GM21717 (cell line): ENCODE measurements around the gene ZNF438.
"Not testable (repeated sequence)": the region's sequence is repeated elsewhere in the genome, so short reads cannot be mapped to it uniquely, and the experiment has no call there.

Source experiments
- ATAC-seq: cut with Tn5 transposase; IDR thresholded peaks from one replicate; pipeline ENCODE4 v1.9.1; 2021; ENCODE audit warnings: mild to moderate bottlenecking, moderate library complexity; ENCODE audit not compliant: unreplicated experiment

Gene ZNF438

DNA sequence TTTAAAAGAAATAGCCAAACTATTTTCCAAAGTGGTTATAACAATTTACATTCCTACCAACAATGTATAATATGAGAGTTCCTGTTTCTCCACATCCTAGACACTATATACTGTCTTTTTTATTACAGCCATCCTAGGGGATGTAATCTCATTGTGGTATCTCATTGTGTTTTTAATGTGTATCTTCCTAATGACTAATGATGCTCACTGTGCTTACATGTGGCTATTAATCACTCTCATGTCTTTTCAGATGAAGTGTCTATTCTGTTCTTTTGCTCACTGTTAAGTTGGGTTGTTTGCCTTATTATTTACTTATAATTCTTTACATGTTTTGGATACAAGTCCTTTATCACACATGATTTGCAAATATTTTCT is 71.8 kb downstream of the ZNF438 start:
- ATAC-seq: no peak

DNA sequence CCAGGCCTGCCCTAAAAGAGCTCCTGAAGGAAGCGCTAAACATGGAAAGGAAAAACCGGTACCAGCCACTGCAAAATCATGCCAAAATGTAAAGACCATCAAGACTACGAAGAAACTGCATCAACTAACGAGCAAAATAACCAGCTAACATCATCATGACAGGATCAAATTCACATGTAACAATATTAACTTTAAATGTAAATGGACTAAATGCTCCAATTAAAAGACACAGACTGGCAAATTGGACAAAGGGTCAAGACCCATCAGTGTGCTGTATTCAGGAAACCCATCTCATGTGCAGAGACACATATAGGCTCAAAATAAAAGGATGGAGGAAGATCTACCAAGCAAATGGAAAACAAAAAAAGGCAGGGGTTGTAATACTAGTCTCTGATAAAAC is 82.4 kb downstream of the ZNF438 start:
- not testable (repeated sequence) for ATAC-seq

DNA sequence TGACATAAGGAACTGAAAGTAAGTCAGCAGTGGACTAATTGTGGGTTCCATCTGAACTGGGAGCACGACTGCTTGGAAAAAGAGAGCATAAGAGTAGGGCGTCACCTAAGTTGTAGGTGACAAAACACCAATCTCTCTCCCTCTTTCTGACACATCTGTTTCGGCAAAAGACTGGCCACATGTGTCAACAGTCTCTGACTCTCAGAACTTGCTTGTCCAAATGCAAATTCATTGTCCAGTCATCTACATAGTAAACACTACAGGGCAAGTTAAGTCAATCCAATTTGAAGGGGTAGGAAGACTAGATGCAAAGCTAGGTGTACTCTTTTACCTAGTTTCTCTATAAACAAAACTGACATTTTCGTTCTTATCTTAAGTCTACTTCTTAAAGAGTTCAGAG is 87.7 kb downstream of the ZNF438 start:
- no peak for ATAC-seq

DNA sequence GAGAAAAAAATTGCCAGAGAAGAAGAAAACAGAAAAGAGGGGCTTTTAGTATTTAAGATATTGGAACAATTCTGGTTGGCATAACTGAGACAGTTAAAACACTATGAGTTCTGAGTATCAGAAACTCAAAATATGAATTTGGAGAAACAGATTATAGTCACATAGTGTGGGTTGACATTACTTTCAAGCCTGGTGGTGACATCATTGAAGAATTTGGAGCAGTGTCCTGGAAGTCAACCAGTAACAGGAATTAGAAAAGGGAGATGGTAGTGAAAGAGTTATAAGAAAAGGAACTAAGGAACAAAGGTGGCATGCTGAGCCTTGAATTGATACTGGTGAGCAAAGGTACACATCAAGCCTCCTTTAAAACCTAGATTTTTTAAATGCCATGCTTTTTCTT is 88.2 kb downstream of the ZNF438 start:
- no peak for ATAC-seq

DNA sequence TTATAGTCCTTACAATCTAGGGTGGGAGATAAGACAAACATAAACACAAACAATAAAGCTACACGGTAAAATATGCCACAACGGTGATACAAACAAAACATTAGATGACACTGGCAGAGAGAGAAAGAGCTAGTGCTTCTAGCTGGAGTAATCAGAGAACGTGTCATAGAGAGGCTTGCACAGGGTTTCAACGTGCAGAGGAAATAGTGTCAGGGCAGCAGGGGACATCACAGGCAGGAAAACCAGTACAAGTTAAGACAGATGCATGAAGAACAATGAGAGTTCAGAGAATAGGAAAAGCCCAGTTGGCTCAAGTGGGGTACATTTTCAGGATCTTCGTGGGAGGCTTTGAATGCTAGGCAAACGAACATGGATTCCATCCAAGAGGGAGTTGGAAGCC is 91.4 kb downstream of the ZNF438 start:
- ATAC-seq: no peak

DNA sequence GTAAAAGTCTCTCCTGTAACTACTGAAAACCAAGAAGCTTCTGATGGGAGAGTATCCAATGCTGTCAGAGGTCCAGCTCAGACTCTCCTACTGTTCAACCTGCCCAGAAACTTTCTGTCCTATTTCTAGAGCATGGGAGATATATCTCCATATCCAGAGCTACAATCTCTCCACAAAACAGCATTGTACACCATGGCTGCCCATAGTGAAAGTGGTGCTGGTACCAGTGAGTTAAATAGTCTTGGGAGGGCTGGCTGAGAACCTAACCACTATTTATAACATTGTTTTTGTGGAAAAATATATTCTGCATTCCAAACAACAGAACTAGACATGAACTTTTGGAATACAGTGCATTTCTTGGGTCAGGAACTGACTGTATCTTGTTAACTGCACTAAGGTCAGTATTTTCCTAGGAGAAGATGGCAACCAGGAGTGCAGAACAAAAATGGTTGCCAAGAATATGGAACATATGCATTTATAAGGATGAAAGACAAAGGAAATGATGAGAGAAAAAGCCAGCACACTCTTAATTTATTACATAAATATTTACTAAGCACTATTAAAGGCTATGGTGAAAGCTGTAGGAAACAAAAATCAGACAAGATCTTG is 91.9 kb downstream of the ZNF438 start:
- no peak for ATAC-seq

DNA sequence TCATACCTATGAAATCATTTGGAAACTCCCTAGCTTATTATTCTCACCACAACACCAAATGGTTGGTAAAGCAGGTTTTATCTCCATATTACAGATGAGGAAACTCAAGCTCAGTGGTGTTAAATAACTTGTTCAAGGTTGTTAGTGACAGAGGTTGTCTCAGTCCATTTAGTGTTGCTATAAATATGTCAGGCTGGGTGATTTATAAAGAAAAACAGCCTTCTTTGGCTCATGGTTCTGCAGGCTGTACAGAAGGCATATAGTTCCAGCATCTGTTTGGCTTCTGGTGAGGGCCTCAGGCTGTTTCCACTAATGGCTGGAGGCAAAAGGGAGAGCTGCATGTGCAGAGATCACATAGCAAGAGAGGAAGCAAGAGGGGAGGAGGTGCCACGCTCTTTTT is 96.6 kb downstream of the ZNF438 start:
- ATAC-seq: no peak

DNA sequence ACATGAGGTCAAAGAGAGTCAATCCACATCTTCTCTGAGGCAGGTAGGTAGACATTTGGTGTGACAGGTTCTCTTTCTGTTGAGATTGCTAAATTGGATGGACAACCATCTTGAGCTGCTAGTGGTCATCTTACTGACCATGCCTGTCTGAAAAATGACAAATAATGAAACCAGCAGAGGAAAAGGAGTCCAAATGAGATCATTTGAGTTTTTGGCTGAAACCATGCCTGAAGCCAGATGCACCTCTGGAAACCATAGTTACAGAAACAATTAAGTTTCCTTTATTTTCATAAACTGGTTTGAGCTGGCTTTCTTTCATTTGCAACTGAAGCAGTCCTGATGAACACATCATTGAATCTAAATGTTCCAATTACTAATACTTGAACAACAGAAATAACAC is 100.6 kb downstream of the ZNF438 start:
- no peak for ATAC-seq

DNA sequence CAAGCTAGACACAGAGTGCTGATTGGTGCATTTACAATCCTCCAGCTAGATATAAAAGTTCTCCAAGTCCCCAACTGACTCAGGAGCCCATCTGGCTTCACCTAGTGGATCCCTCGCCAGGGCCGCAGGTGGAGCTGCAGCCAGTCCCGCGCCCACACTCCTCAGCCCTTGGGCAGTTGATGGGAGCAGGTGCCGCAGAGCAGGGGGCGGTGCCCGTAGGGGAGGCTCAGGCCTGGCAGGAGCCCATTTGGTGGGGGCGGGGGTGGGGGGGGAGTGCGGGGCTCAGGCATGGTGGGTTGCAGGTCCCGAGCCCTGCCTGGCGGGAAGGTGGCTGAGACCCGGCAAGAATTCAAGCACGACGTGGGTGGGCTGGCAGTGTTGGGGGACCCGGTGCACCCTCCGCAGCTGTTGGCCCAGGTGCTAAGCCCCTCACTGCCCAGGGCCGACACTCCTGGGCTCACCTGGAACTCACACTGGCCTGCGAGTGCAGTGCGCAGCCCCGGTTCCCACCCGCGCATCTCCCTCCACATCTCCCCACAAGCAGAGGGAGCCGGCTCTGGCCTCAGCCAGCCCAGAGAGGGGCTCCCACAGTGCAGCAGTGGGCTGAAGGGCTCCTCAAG is 101.7 kb downstream of the ZNF438 start:
- no peak for ATAC-seq

DNA sequence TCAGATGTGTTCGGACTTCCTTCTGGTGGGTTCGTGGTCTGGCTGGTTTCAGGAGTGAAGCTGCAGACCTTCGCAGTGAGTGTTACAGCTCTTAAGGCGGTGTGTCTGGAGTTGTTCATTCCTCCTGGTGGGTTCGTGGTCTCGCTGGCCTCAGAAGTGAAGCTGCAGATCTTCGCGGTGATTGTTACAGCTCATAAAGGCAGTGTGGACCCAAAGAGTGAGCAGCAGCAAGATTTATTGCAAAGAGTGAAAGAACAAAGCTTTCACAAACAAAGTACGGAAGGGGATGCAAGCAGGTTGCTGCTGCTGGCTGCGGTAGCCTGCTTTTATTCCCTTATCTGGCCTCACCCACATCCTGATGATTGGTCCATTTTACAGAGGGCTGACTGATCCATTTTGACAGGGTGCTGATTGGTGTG is 102.3 kb downstream of the ZNF438 start:
- ATAC-seq: not testable (repeated sequence)

DNA sequence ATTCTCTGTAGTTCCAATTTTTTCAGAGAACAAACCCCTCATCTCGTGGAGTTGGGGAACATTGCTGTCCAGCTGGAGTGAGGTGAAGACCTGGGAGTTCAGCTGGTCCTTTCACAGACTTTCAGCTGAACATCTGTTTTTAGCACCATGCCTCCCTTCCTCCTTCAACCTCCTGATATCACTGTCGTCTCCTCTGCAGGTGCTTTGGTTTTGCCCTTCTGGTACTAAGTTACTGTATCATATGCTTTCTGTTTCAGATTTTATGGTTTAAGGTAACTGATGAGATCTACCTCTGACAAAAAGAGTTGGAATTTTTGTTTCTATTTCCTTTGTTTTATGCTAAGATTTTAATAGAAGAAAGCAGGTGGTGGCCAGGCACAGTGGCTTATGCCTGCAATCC is 102.9 kb downstream of the ZNF438 start:
- peak; percentile 64 for ATAC-seq

DNA sequence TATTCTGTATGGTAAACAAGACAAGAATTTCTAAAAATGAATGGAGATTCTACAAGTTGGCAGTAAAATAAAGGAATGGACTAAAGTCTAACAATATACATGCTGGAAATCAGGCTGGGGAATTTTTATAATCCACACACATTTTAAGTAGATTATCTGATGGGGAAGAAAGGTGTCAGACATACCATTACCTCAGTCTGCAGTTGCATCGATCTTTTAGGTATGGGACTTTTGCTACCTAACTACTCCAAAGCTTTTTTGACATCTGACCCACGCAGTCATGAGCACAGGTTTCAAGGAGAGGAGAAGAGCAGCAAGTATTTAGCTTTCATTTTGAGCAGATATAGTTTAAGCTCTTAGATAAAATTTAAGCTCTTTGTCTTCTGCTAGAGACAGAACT is 113.0 kb downstream of the ZNF438 start:
- ATAC-seq: no peak

DNA sequence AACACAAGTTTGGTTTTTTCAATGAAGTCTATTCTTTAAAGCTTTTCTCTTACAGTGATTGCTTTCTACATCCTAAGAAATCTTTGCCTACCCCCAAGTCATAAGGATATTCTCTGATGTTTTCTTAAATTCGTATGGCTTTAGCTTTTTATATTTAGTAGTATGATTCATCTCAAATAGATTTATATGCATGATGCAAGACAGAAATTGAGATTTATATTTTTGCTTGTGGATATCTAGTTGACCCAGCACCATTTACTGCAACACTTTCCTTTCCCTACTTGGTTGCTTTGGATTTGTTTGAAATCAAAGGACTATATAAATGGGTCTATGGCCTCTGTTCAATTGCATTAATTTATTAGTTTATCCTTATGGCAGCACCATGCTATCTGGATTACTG is 113.9 kb downstream of the ZNF438 start:
- ATAC-seq: no peak

DNA sequence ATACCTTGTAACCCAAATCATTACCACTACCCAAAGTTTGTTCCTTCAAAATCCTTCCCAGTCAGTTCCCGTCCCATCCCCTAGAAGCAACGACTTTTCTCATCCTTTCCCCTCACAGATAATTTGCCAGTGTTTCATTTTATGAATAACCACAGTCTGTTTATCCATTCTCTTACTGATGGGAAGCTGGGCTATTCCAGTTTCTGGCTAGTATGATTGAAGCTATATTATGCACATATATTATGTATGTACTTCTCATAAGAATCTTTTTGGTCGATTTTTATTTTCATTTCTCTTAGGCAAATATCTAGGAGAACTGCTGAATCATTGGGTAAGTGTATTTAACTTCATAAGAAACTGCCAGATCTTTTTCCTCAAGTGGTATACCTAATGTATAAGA is 114.6 kb downstream of the ZNF438 start:
- ATAC-seq: no peak

DNA sequence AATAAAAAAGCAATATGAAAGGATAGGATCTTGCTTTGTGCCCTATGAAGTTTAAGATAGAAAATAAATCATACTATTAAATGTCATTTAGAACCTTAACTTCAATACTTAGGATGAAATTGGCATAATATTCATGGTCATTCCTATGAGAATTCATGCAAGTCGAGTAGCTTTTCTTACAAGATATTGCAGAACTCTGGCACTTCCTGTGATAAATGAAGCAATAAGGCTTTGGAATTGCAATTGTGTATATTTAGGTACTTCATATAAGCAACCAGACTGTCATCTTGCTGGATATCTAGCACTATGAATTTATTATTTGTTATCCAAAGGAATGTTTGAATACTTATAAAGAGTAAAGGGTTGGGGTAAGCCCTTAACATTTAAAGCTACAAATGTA is 116.5 kb downstream of the ZNF438 start:
- no peak for ATAC-seq

DNA sequence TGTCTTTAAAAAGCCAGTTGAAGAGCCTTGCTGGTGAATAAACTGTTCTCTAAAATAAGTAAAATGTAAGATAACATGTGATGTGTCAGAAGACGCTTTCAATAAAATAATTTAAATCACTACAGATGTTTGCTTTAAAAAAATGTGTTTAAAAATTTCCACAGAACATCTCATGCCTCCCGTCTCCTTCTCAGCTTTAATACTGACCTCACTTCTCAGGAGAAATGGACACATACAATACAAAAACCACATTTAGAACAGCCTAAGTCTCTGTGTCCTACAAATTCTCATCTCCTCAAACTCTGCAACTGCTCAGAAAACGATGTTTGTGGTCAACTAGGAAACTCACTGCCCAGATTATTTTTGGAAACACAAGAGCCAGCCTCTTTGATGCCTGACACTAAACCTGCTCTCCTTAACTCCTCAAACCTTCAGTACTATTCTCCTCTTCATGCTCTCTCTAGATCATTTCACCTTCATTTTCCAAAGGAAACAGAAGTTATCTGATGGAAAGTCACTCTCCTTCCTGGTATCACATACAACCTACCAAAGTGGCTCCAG is 120.3 kb downstream of the ZNF438 start:
- no peak for ATAC-seq

DNA sequence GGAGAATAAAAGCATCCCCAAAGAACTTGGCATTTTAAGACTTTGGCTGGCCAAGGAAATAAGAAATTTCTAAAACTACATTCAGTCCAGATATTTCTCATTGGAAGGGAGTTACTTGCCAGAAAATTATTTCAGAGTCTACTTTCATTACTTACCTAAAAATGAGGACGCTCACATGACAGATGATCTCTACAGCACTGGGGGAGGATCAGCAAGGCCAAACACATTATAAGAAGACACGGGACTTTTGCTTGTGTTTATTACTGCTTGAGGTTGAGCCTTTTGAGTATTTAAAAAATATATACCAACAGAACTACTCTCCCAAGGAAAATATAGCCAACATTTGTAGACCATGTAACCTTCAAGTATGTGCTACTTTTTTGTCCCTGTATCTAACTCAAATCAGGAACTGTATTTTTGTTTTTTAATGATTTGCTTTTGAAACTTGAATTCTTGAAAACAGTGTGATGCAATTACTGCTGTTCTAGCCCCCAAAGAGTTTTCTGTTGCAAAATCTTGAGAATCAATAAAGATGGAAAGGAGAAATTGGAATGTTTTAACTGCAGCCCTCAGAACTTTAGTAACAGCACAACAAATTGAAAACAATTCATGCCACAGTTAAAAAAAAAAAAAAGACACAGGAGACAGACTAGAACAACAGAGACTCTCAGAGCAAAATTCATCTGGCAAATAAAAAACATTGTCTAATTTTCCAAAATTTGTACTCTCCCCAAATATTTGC is 128.1 kb downstream of the ZNF438 start:
- ATAC-seq: no peak

DNA sequence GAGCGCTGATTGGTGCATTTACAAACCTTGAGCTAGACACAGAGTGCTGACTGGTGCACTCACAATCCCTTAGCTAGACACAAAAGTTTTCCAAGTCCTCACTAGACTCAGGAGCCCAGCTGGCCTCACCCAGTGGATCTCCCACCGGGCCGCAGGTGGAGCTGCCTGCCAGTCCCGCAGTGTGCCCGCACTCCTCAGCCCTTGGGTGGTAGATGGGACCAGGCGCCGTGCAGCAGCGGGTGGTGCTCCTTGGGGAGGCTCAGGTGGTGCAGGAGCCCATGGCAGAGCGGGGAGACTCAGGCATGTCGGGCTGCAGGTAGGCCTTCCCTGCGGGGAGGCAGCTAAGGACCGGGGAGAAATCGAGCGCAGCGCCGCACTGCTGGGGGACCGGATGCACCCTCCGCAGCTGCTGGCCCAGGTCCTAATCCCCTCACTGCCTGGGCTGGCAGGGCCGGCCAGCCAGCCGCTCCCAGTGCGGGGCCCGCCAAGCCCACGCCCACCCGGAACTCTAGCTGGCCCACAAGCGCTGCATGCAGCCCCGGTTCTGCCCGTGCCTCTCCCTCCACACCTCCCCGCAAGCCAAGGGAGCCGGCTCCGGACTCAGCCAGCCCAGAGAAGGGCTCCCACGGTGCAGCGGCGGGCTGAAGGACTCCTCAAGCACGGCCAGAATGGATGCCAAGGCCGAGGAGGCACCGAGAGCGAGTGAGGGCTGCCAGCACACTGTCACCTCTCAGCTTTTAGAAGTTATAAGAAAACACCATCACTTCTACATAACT is 128.9 kb downstream of the ZNF438 start:
- ATAC-seq: no peak

DNA sequence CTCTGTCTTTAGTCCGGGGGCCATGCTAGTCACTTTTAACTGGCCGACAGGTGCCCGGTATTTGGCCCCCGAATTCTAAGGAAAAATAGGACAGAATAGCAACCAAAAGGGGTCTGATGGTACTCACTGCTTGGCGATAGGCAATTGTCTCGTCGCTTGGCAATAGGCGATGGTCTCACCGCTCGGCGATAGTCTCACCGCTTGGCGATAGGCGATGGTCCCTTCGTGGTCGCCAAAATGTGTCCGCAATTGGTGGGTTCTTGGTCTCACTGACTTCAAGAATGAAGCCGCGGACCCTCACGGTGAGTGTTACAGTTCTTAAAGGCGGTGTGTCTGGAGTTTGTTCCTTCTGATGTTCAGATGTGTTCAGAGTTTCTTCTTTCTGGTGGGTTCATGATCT is 130.2 kb downstream of the ZNF438 start:
- not testable (repeated sequence) for ATAC-seq

DNA sequence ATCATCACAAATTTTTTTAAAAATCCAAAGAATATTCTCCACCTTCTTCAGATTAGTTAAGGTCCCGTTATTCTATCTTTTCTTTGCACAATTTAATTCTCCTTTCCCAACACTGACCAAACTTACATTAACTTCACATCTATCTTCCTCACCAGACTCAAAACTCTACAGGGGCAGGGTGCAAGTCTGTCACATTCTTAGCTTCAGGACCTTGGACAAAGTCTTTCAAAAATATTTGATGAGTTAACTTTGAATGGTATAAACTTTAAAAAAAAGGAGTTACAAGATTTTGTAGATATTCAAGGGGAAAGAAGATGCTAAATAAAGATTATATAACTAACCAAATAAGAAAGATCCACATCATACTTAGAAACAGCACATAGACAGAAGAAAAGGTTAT is 132.7 kb downstream of the ZNF438 start:
- no peak for ATAC-seq

DNA sequence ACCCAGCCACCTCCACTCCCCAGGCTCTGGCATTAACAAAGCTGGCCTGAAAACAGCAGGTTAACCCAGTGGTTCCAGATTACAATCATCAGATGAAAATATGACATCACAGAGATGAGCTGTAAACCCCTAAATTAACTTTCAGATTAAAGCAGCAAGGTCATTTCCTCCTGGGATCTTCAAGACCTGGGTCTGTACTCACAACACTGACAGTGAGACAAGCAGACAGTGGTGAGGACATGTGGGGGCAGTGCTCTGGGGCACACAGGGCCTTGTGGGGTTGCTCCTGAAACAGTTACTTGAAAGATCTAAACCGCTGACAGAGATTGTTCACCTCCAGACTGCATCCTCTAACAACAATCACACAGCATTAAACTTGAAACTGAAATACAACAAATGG is 134.1 kb downstream of the ZNF438 start:
- no peak for ATAC-seq
